Cardiac muscle cell (in vitro differentiated cells and primary cell): ENCODE measurements around the gene ABTB1. TPM values are rescaled to one million over a fixed set of nuclear protein-coding genes. Genes with fewer than 3 reads are reported as not detected.
A peak's percentile ranks its signal among the peaks of the same experiment; 100 is the strongest.

Experiments used
- DNase-seq, 2 donors: peaks; one replicate each; pipeline versions ENCODE4 v3.0.0 to v3.0.0-alpha.2; 2010 to 2017; ENCODE audit warnings: low read depth in 1 of 2, low spot score in 1 of 2
- H3K27ac ChIP-seq: fragments of 200-600 bp; sonication (generic); 2 replicates; pipeline ENCODE4 v1.5.1; 2016
- H3K27me3 ChIP-seq: fragments of 200-600 bp; sonication (generic); 2 replicates; pipeline ENCODE4 v1.6.0; 2016; ENCODE audit warnings: control low read depth
- H3K36me3 ChIP-seq: fragments of 200-600 bp; sonication (generic); 2 replicates; pipeline ENCODE4 v1.5.1; 2016; ENCODE audit warnings: control low read depth
- H3K4me1 ChIP-seq: fragments of 200-600 bp; sonication (generic); 2 replicates; pipeline ENCODE4 v1.8.1; 2017; ENCODE audit warnings: low read depth, mild to moderate bottlenecking, mixed run types
- H3K4me3 ChIP-seq: fragments of 200-600 bp; sonication (generic); 2 replicates; pipeline ENCODE4 v1.5.1; 2016; ENCODE audit warnings: mild to moderate bottlenecking
- H3K9me3 ChIP-seq: fragments of 200-600 bp; sonication (generic); 2 replicates; pipeline ENCODE4 v1.5.1; 2017; ENCODE audit warnings: low read depth, mild to moderate bottlenecking, control low read depth
- polyA plus RNA-seq: library from polyadenylated mRNA; unstranded; fragments of >200 nt; fragmentation: Nextera tagmentation; extraction: Ambion mirVana; gene quantifications from 2 replicates; pipeline ENCODE4 v1.2.1, GENCODE V29; 2016
- total RNA-seq: library from RNA; depleted of rRNA; stranded (reverse); fragments of >200 nt; gene quantifications from 2 replicates; pipeline ENCODE4 v1.2.3, GENCODE V29; 2016
- TF ChIP-seq, protein P1 (sequence below): IDR thresholded peaks from 2 replicates; pipeline ENCODE4 v1.5.1; 2012; ENCODE audit warnings: low read depth, mild to moderate bottlenecking, low read length

Gene ABTB1
- total and polyA plus RNA-seq, 2 experiments from 2014 or later: 8.0 to 17.1 TPM

DNA sequence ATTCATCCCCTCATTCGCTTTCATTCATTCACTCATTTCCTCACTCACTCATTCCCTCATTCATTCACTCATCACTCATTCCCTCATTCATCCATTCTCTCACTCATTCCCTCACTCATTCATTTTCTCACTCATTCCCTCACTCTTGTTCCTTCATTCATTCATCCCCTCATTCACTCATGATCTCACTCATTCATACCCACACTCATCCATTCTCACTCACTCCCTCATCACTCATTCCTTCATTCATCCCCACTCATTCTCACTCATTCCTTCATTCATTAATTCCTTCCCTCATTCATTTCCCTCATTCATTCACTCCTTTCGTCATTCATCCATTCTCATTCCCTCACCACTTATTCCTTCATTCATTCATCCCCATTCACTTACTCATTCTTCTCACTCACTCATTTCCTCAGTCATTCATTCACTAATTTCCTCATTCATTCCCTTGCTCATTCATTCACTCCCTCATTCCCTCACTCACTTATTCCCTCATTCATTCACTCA lies 14.5 kb downstream of the ABTB1 start:
- H3K4me3 ChIP-seq: no peak overlapping the region
- no peaks in the 10 kb centered on the region for H3K27me3 ChIP-seq
- H3K27ac ChIP-seq: no peak overlapping the region
- H3K4me1 ChIP-seq: no peaks in the 10 kb centered on the region
- no peaks in the 10 kb centered on the region for H3K9me3 ChIP-seq
- TF ChIP-seq, protein P1, sequence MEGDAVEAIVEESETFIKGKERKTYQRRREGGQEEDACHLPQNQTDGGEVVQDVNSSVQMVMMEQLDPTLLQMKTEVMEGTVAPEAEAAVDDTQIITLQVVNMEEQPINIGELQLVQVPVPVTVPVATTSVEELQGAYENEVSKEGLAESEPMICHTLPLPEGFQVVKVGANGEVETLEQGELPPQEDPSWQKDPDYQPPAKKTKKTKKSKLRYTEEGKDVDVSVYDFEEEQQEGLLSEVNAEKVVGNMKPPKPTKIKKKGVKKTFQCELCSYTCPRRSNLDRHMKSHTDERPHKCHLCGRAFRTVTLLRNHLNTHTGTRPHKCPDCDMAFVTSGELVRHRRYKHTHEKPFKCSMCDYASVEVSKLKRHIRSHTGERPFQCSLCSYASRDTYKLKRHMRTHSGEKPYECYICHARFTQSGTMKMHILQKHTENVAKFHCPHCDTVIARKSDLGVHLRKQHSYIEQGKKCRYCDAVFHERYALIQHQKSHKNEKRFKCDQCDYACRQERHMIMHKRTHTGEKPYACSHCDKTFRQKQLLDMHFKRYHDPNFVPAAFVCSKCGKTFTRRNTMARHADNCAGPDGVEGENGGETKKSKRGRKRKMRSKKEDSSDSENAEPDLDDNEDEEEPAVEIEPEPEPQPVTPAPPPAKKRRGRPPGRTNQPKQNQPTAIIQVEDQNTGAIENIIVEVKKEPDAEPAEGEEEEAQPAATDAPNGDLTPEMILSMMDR: no peak
- DNase-seq: no peak
- no peaks in the 10 kb centered on the region for H3K36me3 ChIP-seq

- no peak overlapping the region for H3K4me3 ChIP-seq
- TF ChIP-seq, protein P1: no peak
- no peaks in the 10 kb centered on the region for H3K27me3 ChIP-seq
- H3K27ac ChIP-seq: no peak overlapping the region
- no peaks in the 10 kb centered on the region for H3K9me3 ChIP-seq
- H3K36me3 ChIP-seq: no peaks in the 10 kb centered on the region
- no peak for DNase-seq
- H3K4me1 ChIP-seq: no peaks in the 10 kb centered on the region
Observed at GRCh38 chr3:127688022-127688415, 15.3 kb downstream of the ABTB1 start.

DNA sequence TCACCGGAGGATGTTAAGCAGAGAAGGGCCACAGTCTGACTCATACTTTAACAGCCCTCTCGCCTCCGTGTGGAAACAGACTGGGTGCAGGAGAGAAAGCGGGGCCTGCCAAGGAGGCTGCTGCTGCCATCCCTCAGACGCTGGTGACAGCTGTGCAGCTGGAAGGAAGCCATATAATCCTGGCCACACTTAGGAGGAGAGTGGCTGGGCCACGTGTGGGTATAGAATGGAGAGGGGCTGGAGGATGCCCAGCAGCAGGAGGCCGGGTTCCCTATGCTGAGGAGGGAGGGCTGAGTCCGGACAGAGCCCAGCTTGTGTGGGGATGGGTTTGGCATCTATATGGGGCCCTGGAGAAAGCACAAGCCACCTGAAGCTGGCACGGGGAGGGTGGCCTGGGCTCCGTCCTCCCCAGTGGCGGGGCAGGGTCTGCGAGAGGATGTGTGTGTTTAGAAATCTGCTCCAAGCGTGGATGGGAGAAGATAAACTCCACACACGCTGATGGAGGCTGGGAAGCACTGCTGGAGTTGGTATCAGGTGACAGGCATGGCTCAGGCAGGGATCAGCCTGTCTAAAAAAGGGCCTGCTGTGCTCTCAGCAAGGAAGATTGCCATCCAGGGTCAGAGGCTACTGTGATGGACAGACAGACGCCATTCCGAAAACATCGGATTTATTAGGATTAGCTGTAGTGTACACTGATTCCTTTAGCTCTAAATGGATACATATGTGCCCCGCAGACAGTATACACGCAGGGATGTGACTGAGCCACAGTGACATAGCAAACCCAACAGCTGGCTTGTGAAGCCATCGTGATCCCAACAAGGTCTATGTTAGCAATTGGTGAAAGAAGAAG lies 15.9 kb downstream of the ABTB1 start:
- no peaks in the 10 kb centered on the region for H3K36me3 ChIP-seq
- no peak overlapping the region for H3K27ac ChIP-seq
- TF ChIP-seq, protein P1: no peak
- no peaks in the 10 kb centered on the region for H3K9me3 ChIP-seq
- H3K4me1 ChIP-seq: no peaks in the 10 kb centered on the region
- no peaks in the 10 kb centered on the region for H3K27me3 ChIP-seq
- peak in 1 of 2 donors; percentile 34 for DNase-seq
- H3K4me3 ChIP-seq: no peak overlapping the region

- no peak for DNase-seq
- no peak overlapping the region for H3K27ac ChIP-seq
- TF ChIP-seq, protein P1: no peak
- no peaks in the 10 kb centered on the region for H3K27me3 ChIP-seq
- H3K36me3 ChIP-seq: no peaks in the 10 kb centered on the region
- H3K4me3 ChIP-seq: no peak overlapping the region
- H3K9me3 ChIP-seq: no peaks in the 10 kb centered on the region
- no peaks in the 10 kb centered on the region for H3K4me1 ChIP-seq
Observed at GRCh38 chr3:127689266-127689860, 16.6 kb downstream of the ABTB1 start.

DNA sequence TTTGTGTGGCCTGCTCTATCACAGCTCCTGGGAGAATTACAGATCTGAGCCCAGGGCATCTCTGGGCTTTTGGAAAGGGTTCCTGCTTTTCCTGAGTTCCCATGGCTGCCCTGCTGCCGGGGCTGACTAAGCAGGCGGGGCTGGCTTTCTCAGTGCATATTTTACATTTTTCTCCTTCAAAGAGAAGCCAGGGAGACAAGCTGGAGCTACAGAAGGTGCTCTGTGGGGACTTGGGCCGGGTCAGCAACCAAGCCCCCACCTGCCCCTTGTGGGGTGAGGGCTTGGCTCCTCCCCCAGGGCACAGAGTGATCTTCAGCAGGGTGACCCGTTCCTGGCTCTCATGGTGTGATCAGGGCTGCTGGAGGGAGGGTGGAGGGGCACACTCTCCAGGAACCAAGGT lies 17.4 kb downstream of the ABTB1 start:
- no peak overlapping the region for H3K4me3 ChIP-seq
- TF ChIP-seq, protein P1: no peak
- no peaks in the 10 kb centered on the region for H3K36me3 ChIP-seq
- DNase-seq: peak in 1 of 2 donors; percentile 65
- no peaks in the 10 kb centered on the region for H3K27me3 ChIP-seq
- H3K9me3 ChIP-seq: no peaks in the 10 kb centered on the region
- no peak overlapping the region for H3K27ac ChIP-seq
- no peaks in the 10 kb centered on the region for H3K4me1 ChIP-seq
